ENCODE data around the gene ARFIP1.

ARFIP1 gene, protein sequence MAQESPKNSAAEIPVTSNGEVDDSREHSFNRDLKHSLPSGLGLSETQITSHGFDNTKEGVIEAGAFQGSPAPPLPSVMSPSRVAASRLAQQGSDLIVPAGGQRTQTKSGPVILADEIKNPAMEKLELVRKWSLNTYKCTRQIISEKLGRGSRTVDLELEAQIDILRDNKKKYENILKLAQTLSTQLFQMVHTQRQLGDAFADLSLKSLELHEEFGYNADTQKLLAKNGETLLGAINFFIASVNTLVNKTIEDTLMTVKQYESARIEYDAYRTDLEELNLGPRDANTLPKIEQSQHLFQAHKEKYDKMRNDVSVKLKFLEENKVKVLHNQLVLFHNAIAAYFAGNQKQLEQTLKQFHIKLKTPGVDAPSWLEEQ

DNA sequence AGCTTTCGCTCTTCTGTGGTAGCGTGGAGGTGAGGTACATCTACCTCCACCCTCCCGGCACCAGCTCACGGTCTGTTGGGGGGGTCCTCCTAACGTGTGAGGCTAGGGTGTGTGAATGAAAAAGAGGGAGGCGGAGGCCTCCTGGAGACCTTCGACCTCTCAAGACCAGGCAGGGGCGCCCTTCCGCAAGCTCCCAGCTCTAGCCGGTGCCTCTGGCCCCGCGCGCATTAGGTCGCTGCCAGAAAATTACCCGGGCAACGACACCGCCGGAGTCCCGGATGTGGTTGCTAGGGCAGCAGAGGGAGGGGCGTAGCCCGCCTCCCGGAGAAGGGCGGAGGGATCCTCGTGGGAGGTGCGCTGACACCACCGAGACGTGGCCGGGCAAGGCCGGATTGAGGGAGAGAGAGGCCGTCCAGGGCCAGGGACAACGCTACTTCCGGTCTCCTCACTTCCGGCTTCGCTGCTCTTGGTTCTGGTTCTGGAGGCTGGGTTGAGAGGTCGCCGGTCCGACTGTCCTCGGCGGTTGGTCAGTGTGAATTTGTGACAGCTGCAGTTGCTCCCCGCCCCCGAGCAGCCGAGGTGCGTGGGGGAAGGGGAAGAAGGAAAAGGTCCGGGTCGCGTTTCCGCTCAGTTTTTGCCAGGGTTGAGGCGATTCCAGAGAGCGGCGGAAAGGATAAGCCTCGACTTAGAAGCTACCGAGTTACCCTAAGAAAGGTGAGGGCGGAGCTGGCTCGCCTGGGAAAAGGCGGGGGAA lies at the start of gene ARFIP1, which contains the start of gene TIGD4:
ARFIP1 (plus strand) TSS at position 442 of the 754 bp plus-strand sequence. CDS start 49,680 bp downstream, outside the sequence.
TIGD4 (minus strand) TSS at position 218 of the 754 bp plus-strand sequence. CDS start 8,726 bp downstream, outside the sequence.
- Histone ChIP-seq H3K27me3 (ENCODE audit: control insufficient read depth in 2 of 2, insufficient read depth in 2 of 2, low read length in 2 of 2) (no peaks in the 10 kb centered on the region), H3K36me3 (ENCODE audit: control insufficient read depth in 2 of 2, insufficient read depth in 2 of 2, low read length in 2 of 2) (no peaks in the 10 kb centered on the region), H3K9me3 (ENCODE audit: control insufficient read depth in 2 of 2, low read length in 2 of 2) (no peaks in the 10 kb centered on the region), H3K27ac (ENCODE audit: low read depth in 2 of 2, low read length in 2 of 2) (peak within 1 kb of the TSS; percentile 96 to 98), H3K4me1 (ENCODE audit: control insufficient read depth in 2 of 2, insufficient read depth in 2 of 2, low read length in 2 of 2) (peaks cover 13 to 18% of the 10 kb centered on the region in 2 donors), H3K4me3 (ENCODE audit: low read length in 2 of 2) (peak within 1 kb of the TSS; percentile 98 to 99), H3K9ac (ENCODE audit: low read depth in 1 of 2, low read length in 2 of 2) (peak within 1 kb of the TSS; percentile 89 to 91)

DNA sequence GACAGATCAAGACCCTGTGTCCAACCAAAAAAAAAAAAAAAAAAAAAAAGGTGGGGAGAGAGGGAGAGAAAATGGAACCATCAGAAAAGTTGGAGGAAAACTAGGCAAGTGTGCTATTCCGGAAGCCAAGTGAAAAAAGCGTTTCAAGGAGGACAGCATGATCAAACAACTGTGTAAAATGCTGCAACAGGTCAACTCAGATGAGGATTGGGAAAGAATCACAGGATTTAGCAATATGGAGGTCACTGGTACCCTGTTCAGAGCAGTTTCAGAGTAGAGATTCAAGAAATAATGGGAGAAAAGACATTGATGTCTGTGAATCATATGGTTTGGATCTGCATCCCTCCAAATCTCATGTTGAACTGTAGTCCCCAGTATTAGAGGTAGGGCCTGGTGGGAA lies 47.8 kb upstream of the ARFIP1 start:
- Histone ChIP-seq H3K9me3 (ENCODE audit: control insufficient read depth in 2 of 2, low read length in 2 of 2) (no peaks in the 10 kb centered on the region), H3K36me3 (ENCODE audit: control insufficient read depth in 2 of 2, insufficient read depth in 2 of 2, low read length in 2 of 2) (no peaks in the 10 kb centered on the region), H3K27ac (ENCODE audit: low read depth in 2 of 2, low read length in 2 of 2) (no peak overlapping the region), H3K4me3 (ENCODE audit: low read length in 2 of 2) (no peak overlapping the region), H3K27me3 (ENCODE audit: control insufficient read depth in 2 of 2, insufficient read depth in 2 of 2, low read length in 2 of 2) (no peaks in the 10 kb centered on the region), H3K4me1 (ENCODE audit: control insufficient read depth in 2 of 2, insufficient read depth in 2 of 2, low read length in 2 of 2) (no peaks in the 10 kb centered on the region), H3K9ac (ENCODE audit: low read depth in 1 of 2, low read length in 2 of 2) (no peak overlapping the region)

DNA sequence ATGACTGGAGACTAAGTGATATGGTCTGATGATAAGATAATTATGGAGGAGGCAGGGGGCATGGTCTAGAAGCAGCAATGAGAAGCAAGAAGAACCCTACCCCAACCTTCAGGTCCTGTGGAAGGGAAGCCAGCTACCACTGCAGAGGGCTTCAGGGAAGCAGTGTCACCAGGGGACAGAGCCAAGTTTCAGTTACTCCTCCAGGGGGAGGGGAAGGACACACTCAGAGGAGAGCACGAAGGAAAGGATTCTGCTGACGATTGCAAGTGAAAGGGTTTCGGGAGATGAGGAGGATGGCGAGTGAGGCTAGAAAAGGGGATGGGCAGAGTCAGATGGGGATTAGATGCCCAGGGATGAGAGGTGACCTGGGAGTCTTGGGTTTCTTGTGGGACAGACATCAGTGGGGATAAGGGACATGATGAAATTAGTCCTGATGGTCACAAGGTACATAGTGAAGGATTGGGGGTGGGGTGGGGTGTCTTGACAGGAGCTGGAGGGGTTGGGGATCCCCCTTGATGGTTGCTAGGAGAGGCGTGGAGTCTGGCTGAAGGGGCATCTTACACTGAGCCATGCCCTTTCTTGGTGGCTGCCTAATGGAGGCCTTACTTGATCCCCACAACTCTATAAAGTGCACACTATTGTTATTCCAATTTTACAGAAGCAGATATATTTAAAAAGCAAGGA lies 45.6 kb upstream of the ARFIP1 start:
- no peak overlapping the region for H3K4me3 ChIP-seq (ENCODE audit: low read length in 2 of 2)
- H3K9ac ChIP-seq (ENCODE audit: low read depth in 1 of 2, low read length in 2 of 2): no peak overlapping the region
- H3K4me1 ChIP-seq (ENCODE audit: control insufficient read depth in 2 of 2, insufficient read depth in 2 of 2, low read length in 2 of 2): peaks cover 0 to 2% of the 10 kb centered on the region in 2 donors
- no peak overlapping the region for H3K27ac ChIP-seq (ENCODE audit: low read depth in 2 of 2, low read length in 2 of 2)
- H3K9me3 ChIP-seq (ENCODE audit: control insufficient read depth in 2 of 2, low read length in 2 of 2): no peaks in the 10 kb centered on the region
- H3K27me3 ChIP-seq (ENCODE audit: control insufficient read depth in 2 of 2, insufficient read depth in 2 of 2, low read length in 2 of 2): no peaks in the 10 kb centered on the region
- H3K36me3 ChIP-seq (ENCODE audit: control insufficient read depth in 2 of 2, insufficient read depth in 2 of 2, low read length in 2 of 2): no peaks in the 10 kb centered on the region

DNA sequence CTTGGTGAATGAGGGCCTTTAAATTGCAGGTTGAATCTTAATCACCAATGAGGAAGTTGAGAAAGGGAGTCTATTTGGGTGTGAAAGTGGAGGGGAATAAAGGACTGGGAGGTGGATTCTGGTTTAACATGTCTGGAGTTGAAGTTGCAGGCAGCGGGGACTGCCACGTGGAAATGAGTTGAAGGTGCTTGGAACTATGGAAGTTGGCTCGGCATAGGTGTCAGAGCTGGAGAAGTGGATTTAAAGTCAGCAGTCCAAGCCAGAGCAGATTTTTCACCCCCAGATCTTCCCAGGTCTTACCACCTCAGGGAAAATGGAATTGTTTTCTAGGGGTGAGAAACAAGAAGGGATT lies 45.1 kb upstream of the ARFIP1 start:
- no peaks in the 10 kb centered on the region for H3K36me3 ChIP-seq (ENCODE audit: control insufficient read depth in 2 of 2, insufficient read depth in 2 of 2, low read length in 2 of 2)
- H3K9ac ChIP-seq (ENCODE audit: low read depth in 1 of 2, low read length in 2 of 2): no peak overlapping the region
- H3K27me3 ChIP-seq (ENCODE audit: control insufficient read depth in 2 of 2, insufficient read depth in 2 of 2, low read length in 2 of 2): no peaks in the 10 kb centered on the region
- H3K27ac ChIP-seq (ENCODE audit: low read depth in 2 of 2, low read length in 2 of 2): no peak overlapping the region
- no peak overlapping the region for H3K4me3 ChIP-seq (ENCODE audit: low read length in 2 of 2)
- H3K9me3 ChIP-seq (ENCODE audit: control insufficient read depth in 2 of 2, low read length in 2 of 2): no peaks in the 10 kb centered on the region
- H3K4me1 ChIP-seq (ENCODE audit: control insufficient read depth in 2 of 2, insufficient read depth in 2 of 2, low read length in 2 of 2): peaks cover 0 to 2% of the 10 kb centered on the region in 2 donors

DNA sequence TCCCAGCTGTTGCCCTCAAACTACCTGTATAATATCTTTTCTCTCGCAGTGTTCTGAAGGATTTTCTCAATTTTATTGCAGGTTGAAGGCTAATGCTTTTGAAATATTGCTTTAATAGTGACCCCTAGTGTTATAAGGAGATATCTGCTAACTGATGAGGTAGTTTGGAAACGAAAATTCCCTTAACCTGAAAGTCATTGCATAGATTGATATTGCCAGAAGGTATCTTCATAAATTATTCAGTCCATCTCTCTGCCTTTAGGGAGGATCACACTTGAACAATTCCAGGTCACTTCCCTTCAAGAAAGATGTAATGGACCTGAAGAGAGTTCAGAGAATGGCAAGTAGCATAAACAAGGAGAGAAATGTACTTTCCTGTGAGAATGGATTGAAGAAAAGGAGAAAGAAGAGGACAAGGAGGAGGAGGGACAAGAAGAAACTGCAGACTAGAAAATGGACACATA lies 44.3 kb upstream of the ARFIP1 start:
- Histone ChIP-seq H3K27me3 (ENCODE audit: control insufficient read depth in 2 of 2, insufficient read depth in 2 of 2, low read length in 2 of 2) (no peaks in the 10 kb centered on the region), H3K9ac (ENCODE audit: low read depth in 1 of 2, low read length in 2 of 2) (no peak overlapping the region), H3K4me1 (ENCODE audit: control insufficient read depth in 2 of 2, insufficient read depth in 2 of 2, low read length in 2 of 2) (peaks cover 0 to 2% of the 10 kb centered on the region in 2 donors), H3K36me3 (ENCODE audit: control insufficient read depth in 2 of 2, insufficient read depth in 2 of 2, low read length in 2 of 2) (no peaks in the 10 kb centered on the region), H3K27ac (ENCODE audit: low read depth in 2 of 2, low read length in 2 of 2) (no peak overlapping the region), H3K9me3 (ENCODE audit: control insufficient read depth in 2 of 2, low read length in 2 of 2) (no peaks in the 10 kb centered on the region), H3K4me3 (ENCODE audit: low read length in 2 of 2) (no peak overlapping the region)

DNA sequence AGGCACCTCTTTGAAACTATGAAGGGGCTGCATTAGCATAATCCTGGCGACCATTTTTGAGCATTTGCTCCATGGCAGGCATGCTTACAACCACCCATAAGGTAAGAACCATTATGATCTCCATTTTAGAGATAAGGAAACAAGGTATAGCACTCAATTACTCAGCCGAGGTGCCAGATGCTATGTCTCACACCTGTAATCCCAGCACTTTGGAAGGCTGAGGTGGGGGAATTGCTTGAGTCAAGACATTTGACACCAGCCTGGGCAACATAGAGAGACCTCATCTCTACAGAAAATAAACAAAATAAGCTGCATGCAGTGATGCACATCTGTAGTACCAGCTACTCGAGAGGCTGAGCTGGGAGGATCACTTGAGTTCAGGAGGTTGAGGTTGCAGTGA lies 43.8 kb upstream of the ARFIP1 start:
- no peak overlapping the region for H3K27ac ChIP-seq (ENCODE audit: low read depth in 2 of 2, low read length in 2 of 2)
- no peak overlapping the region for H3K9ac ChIP-seq (ENCODE audit: low read depth in 1 of 2, low read length in 2 of 2)
- no peak overlapping the region for H3K4me3 ChIP-seq (ENCODE audit: low read length in 2 of 2)
- peaks cover 0 to 2% of the 10 kb centered on the region in 2 donors for H3K4me1 ChIP-seq (ENCODE audit: control insufficient read depth in 2 of 2, insufficient read depth in 2 of 2, low read length in 2 of 2)
- no peaks in the 10 kb centered on the region for H3K9me3 ChIP-seq (ENCODE audit: control insufficient read depth in 2 of 2, low read length in 2 of 2)
- no peaks in the 10 kb centered on the region for H3K36me3 ChIP-seq (ENCODE audit: control insufficient read depth in 2 of 2, insufficient read depth in 2 of 2, low read length in 2 of 2)
- no peaks in the 10 kb centered on the region for H3K27me3 ChIP-seq (ENCODE audit: control insufficient read depth in 2 of 2, insufficient read depth in 2 of 2, low read length in 2 of 2)

DNA sequence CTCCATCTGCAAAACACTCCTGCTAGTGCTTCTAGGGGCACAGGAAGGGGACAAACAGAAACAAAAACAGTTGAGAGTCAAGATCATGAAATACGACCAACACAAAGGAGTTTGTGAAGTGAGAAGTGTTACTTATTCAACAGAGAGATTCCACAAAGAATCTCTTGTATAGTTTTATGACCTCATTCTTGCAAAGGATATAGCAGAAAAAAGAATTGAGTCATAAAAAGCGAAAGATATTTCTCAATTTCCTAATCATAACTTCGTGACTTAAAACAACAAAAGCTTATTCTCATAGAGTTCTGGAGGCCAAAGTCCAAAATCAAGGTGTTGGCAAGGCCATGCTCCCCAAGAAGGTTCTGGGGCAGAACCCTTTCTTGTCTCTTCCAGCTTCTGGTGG lies 40.9 kb upstream of the ARFIP1 start:
- Histone ChIP-seq H3K4me3 (ENCODE audit: low read length in 2 of 2) (no peak overlapping the region), H3K36me3 (ENCODE audit: control insufficient read depth in 2 of 2, insufficient read depth in 2 of 2, low read length in 2 of 2) (no peaks in the 10 kb centered on the region), H3K9ac (ENCODE audit: low read depth in 1 of 2, low read length in 2 of 2) (no peak overlapping the region), H3K4me1 (ENCODE audit: control insufficient read depth in 2 of 2, insufficient read depth in 2 of 2, low read length in 2 of 2) (peaks cover 0 to 2% of the 10 kb centered on the region in 2 donors), H3K9me3 (ENCODE audit: control insufficient read depth in 2 of 2, low read length in 2 of 2) (no peaks in the 10 kb centered on the region), H3K27ac (ENCODE audit: low read depth in 2 of 2, low read length in 2 of 2) (no peak overlapping the region), H3K27me3 (ENCODE audit: control insufficient read depth in 2 of 2, insufficient read depth in 2 of 2, low read length in 2 of 2) (no peaks in the 10 kb centered on the region)

DNA sequence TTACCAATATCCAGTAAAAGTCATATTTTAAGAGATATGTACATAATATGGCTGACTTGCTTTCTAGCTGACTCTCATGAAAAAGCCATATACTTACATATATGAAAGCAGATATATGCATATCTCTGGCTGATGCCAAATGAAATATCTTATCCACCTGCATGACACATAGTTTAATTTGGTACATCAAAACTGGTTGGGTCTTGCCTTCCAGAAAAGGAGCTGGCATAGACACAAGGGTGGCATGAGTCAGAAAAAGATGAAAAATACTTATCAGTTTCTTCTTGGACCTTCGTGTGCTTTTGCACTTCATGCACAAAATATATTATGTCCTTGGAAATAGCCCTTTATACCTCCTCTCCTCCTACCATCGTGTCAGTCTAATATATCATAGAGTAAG lies 32.3 kb upstream of the ARFIP1 start:
- no peaks in the 10 kb centered on the region for H3K36me3 ChIP-seq (ENCODE audit: control insufficient read depth in 2 of 2, insufficient read depth in 2 of 2, low read length in 2 of 2)
- no peaks in the 10 kb centered on the region for H3K9me3 ChIP-seq (ENCODE audit: control insufficient read depth in 2 of 2, low read length in 2 of 2)
- H3K27me3 ChIP-seq (ENCODE audit: control insufficient read depth in 2 of 2, insufficient read depth in 2 of 2, low read length in 2 of 2): no peaks in the 10 kb centered on the region
- no peak overlapping the region for H3K27ac ChIP-seq (ENCODE audit: low read depth in 2 of 2, low read length in 2 of 2)
- no peaks in the 10 kb centered on the region for H3K4me1 ChIP-seq (ENCODE audit: control insufficient read depth in 2 of 2, insufficient read depth in 2 of 2, low read length in 2 of 2)
- H3K9ac ChIP-seq (ENCODE audit: low read depth in 1 of 2, low read length in 2 of 2): no peak overlapping the region
- H3K4me3 ChIP-seq (ENCODE audit: low read length in 2 of 2): no peak overlapping the region

DNA sequence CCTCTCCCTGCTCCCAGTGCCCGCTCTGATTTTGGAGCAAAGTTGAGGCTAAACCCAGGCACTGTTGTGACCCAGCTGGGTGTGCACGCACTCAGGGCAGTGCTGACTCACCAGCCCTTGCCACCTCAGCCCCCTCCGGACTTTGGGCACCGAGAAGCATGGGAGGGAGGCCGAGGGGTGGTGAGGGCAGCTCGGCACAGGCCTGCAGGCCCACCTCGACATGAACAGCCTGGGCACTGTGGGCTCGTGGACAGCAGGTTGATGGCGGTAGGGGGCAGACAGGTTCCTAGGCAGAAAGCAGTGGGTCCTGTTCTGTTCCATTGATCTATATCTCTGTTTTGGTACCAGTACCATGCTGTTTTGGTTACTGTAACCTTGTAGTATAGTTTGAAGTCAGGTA lies 31.1 kb upstream of the ARFIP1 start:
- Histone ChIP-seq H3K27me3 (ENCODE audit: control insufficient read depth in 2 of 2, insufficient read depth in 2 of 2, low read length in 2 of 2) (no peaks in the 10 kb centered on the region), H3K9me3 (ENCODE audit: control insufficient read depth in 2 of 2, low read length in 2 of 2) (no peaks in the 10 kb centered on the region), H3K4me3 (ENCODE audit: low read length in 2 of 2) (no peak overlapping the region), H3K27ac (ENCODE audit: low read depth in 2 of 2, low read length in 2 of 2) (no peak overlapping the region), H3K36me3 (ENCODE audit: control insufficient read depth in 2 of 2, insufficient read depth in 2 of 2, low read length in 2 of 2) (no peaks in the 10 kb centered on the region), H3K4me1 (ENCODE audit: control insufficient read depth in 2 of 2, insufficient read depth in 2 of 2, low read length in 2 of 2) (no peaks in the 10 kb centered on the region), H3K9ac (ENCODE audit: low read depth in 1 of 2, low read length in 2 of 2) (no peak overlapping the region)

DNA sequence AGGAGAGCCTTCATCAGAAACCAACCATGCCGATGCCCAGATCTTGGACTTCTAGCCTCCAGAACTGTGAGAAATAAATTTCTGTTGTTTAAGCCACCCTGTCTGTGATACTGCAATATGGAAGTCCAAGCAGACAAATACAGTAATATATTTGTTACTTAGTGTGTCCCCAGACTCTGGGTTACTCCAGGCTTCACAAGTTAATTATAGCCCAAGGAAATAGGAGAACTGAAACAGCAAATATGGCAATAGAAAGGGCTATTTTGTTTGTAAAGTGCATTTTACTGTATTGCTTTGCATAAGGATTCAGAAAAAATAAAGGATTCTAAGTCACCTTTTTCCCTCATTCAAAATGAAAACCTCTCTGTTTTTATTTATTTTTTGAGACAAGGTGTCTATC lies 16.0 kb upstream of the ARFIP1 start:
- no peaks in the 10 kb centered on the region for H3K9me3 ChIP-seq (ENCODE audit: control insufficient read depth in 2 of 2, low read length in 2 of 2)
- no peak overlapping the region for H3K27ac ChIP-seq (ENCODE audit: low read depth in 2 of 2, low read length in 2 of 2)
- H3K9ac ChIP-seq (ENCODE audit: low read depth in 1 of 2, low read length in 2 of 2): no peak overlapping the region
- H3K4me1 ChIP-seq (ENCODE audit: control insufficient read depth in 2 of 2, insufficient read depth in 2 of 2, low read length in 2 of 2): no peaks in the 10 kb centered on the region
- no peaks in the 10 kb centered on the region for H3K36me3 ChIP-seq (ENCODE audit: control insufficient read depth in 2 of 2, insufficient read depth in 2 of 2, low read length in 2 of 2)
- H3K4me3 ChIP-seq (ENCODE audit: low read length in 2 of 2): no peak overlapping the region
- H3K27me3 ChIP-seq (ENCODE audit: control insufficient read depth in 2 of 2, insufficient read depth in 2 of 2, low read length in 2 of 2): no peaks in the 10 kb centered on the region
